K562 (cell line): ENCODE measurements around the gene HTR3E. TPM values are rescaled to one million over a fixed set of nuclear protein-coding genes. Genes with fewer than 3 reads are reported as not detected.
A peak's percentile ranks its signal among the peaks of the same experiment; 100 is the strongest.

ENCODE experiments used
- ASH1L ChIP-seq: fragments of 450-650 bp; IDR thresholded peaks from 2 replicates; pipeline ENCODE4 v1.6.1; 2018; ENCODE audit warnings: borderline replicate concordance, mild to moderate bottlenecking, low read depth; ENCODE audit not compliant: partially characterized antibody
- BRF2 ChIP-seq: IDR thresholded peaks from 3 replicates; pipeline ENCODE4 v1.6.1; 2011; ENCODE audit warnings: borderline replicate concordance, mild to moderate bottlenecking; ENCODE audit not compliant: insufficient read length, insufficient read depth
- CBX1 ChIP-seq: sonication (generic); IDR thresholded peaks from 2 replicates; pipeline ENCODE4 v1.6.1; 2016; ENCODE audit warnings: antibody characterized with exemption, low read depth, mild to moderate bottlenecking
- HMGXB4 ChIP-seq: sonication (generic); formaldehyde crosslinking; IDR thresholded peaks from 2 replicates; pipeline ENCODE4 v1.8.1; 2023; ENCODE audit warnings: mild to moderate bottlenecking, missing genetic modification reagents
- NCOA1 ChIP-seq: fragments of 450-650 bp; IDR thresholded peaks from 2 replicates; pipeline ENCODE4 v1.6.1; 2016; ENCODE audit warnings: low read depth
- NFIX ChIP-seq: fragments of 250-450 bp; sonication (Bioruptor Pico); IDR thresholded peaks from 2 replicates; pipeline ENCODE4 v1.4.0; 2020; ENCODE audit warnings: low read depth, mild to moderate bottlenecking, moderate library complexity
- SAP30 ChIP-seq: fragments of 200-600 bp; sonication (generic); IDR thresholded peaks from 2 replicates; pipeline ENCODE4 v1.6.1; 2012; ENCODE audit warnings: borderline replicate concordance, low read depth, mild to moderate bottlenecking, moderate library complexity, low read length, control low read depth, inconsistent platforms; ENCODE audit not compliant: insufficient read depth, poor library complexity, severe bottlenecking
- ZC3H11A ChIP-seq: IDR thresholded peaks from 2 replicates; pipeline ENCODE4 v1.6.1; 2012; ENCODE audit warnings: low read depth, low read length, improper control_type of control experiment
- ZFPM2 ChIP-seq: fragments of 250-450 bp; sonication (Bioruptor Pico); IDR thresholded peaks from 2 replicates; pipeline ENCODE4 v1.5.1; 2022; ENCODE audit warnings: mild to moderate bottlenecking
- ZMIZ1 ChIP-seq, 2 experiments: fragments of 150-350 bp in 1 of 2; IDR thresholded peaks; 2 replicates each; pipeline ENCODE4 v1.6.1; 2012 to 2016; ENCODE audit warnings: low read depth in 2 of 2, low read length in 2 of 2, mild to moderate bottlenecking in 1 of 2, moderate library complexity in 1 of 2
- ZNF263 ChIP-seq: sonication (generic); formaldehyde crosslinking; IDR thresholded peaks from 2 replicates; pipeline ENCODE4 v1.8.0; 2022; ENCODE audit warnings: mild to moderate bottlenecking, missing genetic modification reagents, borderline replicate concordance
- ZNF445 ChIP-seq: fragments of 250-450 bp; sonication (Bioruptor Pico); IDR thresholded peaks from 2 replicates; pipeline ENCODE4 v1.4.0; 2020; ENCODE audit warnings: low read depth, mild to moderate bottlenecking, moderate library complexity
- ZZZ3 ChIP-seq: fragments of 450-650 bp; IDR thresholded peaks from 2 replicates; pipeline ENCODE4 v1.6.1; 2016; ENCODE audit warnings: antibody characterized with exemption, mild to moderate bottlenecking, moderate library complexity
- polyA plus RNA-seq, 8 experiments: library from polyadenylated mRNA; depleted of rRNA in 4 of 8; stranded (reverse) in 5 of 8; unstranded in 3 of 8; fragments of >200 nt; fragmentation: Nextera tagmentation in 2 of 8; fragmentation: Illumina TruSeq in 1 of 8; extraction: Ambion mirVana in 2 of 8; extraction: Trizol in 1 of 8; gene quantifications; 2 replicates each; pipeline versions ENCODE4 v1.2.1 to v1.2.3, GENCODE V29; 2011 to 2014; ENCODE audit warnings: inconsistent platforms in 1 of 8, missing spikeins in 1 of 8
- total RNA-seq, 7 experiments: library from RNA; depleted of rRNA in 6 of 7; stranded (reverse); fragments of >200 nt in 6 of 7; fragmentation: Illumina TruSeq in 2 of 7; extraction: Trizol in 2 of 7; gene quantifications; 2 replicates each; pipeline versions ENCODE4 v1.2.1 to v1.2.3, GENCODE V29; 2011 to 2021; ENCODE audit warnings: low replicate concordance in 1 of 7
- TF ChIP-seq, protein P1 (sequence below): fragments of 200-400 bp; formaldehyde crosslinking; IDR thresholded peaks from 2 replicates; pipeline ENCODE4 v1.6.1; 2017; ENCODE audit warnings: mild to moderate bottlenecking, low read depth, low read length, moderate library complexity

The HTR3E gene
- total and polyA plus RNA-seq, 9 of the 15 experiments (the other 6 are each of a cell fraction or from before 2014, with no cell fraction given): not detected

GRCh38 chr3:184135149-184135910 lies 38.5 kb downstream of the HTR3E start, which contains the start of gene EIF2B5 (continued):
- peak in 1 of 2 experiments; percentile 68; a peak in 1 of 4 replicates for TF ChIP-seq ZMIZ1 (IDR thresholded peaks at IDR 0.05; ENCODE audit: low read depth in 2 of 2, low read length in 2 of 2)
- TF ChIP-seq BRF2: no peak
- TF ChIP-seq, protein P1, sequence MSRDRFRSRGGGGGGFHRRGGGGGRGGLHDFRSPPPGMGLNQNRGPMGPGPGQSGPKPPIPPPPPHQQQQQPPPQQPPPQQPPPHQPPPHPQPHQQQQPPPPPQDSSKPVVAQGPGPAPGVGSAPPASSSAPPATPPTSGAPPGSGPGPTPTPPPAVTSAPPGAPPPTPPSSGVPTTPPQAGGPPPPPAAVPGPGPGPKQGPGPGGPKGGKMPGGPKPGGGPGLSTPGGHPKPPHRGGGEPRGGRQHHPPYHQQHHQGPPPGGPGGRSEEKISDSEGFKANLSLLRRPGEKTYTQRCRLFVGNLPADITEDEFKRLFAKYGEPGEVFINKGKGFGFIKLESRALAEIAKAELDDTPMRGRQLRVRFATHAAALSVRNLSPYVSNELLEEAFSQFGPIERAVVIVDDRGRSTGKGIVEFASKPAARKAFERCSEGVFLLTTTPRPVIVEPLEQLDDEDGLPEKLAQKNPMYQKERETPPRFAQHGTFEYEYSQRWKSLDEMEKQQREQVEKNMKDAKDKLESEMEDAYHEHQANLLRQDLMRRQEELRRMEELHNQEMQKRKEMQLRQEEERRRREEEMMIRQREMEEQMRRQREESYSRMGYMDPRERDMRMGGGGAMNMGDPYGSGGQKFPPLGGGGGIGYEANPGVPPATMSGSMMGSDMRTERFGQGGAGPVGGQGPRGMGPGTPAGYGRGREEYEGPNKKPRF: no peak
- TF ChIP-seq SAP30: peak; percentile 83
- TF ChIP-seq ZC3H11A: no peak
- TF ChIP-seq ZZZ3: no peak
- peak; percentile 69 for TF ChIP-seq ASH1L
- TF ChIP-seq NFIX (CRISPR knock-in tag): no peak
- TF ChIP-seq HMGXB4 (CRISPR knock-in tag): peak; percentile 76; the same call in 1 of the 2 replicates
- peak; percentile 90; the same call in 1 of the 2 replicates for TF ChIP-seq CBX1
- TF ChIP-seq ZNF445 (CRISPR knock-in tag): no peak
- no peak for TF ChIP-seq ZFPM2 (CRISPR knock-in tag)
- peak; percentile 38; the same call in 1 of the 2 replicates for TF ChIP-seq NCOA1
- TF ChIP-seq ZNF263 (CRISPR knock-in tag): no peak
